GM18502 (cell line): Measurements from ENCODE around the gene AGO4.
"Not testable (repeated sequence)": the region's sequence is repeated elsewhere in the genome, so short reads cannot be mapped to it uniquely, and the experiment has no call there.

Experiments used
- ATAC-seq: cut with Tn5 transposase; IDR thresholded peaks from one replicate; pipeline ENCODE4 v1.9.1; 2021; ENCODE audit warnings: mild to moderate bottlenecking; ENCODE audit not compliant: unreplicated experiment, poor library complexity

Gene AGO4

GRCh38 chr1:35809114-35810095 is 1.6 kb downstream of the AGO4 start:
- no peak for ATAC-seq

- ATAC-seq, result no peak
Observed at GRCh38 chr1:35810096-35810881, 2.5 kb downstream of the AGO4 start.

DNA sequence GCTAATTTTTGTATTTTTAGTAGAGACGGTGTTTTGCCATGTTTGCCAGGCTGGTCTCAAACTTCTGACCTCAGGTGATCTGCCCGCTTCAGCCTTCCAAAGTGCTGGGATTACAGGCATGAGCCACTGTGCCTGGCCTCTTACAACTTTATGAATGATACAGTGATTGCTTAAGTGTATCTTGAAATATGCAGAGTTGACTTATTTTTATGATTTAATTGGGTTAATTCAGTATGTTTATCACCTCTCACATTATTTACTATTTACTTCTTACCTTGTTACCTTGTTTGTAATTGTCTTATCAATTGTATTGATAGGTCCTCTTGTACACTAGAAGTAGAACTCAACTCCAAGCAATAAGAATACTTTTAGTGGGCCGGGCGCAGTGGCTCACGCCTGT is 4.9 kb downstream of the AGO4 start:
- ATAC-seq, result not testable (repeated sequence)

DNA sequence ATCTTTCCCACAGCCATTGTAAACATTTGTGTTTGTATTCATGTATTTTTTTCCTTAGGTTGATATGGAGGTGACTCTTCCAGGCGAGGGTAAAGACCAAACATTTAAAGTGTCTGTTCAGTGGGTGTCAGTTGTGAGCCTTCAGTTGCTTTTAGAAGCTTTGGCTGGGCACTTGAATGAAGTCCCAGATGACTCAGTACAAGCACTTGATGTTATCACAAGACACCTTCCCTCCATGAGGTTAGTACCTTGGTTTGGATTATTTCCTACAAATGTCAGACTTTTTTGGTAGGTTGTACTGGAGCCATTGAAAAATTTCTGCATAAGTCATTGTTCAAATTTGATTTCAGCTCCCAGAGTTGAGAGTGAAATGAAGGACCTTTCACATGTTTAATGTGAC is 17.4 kb downstream of the AGO4 start:
- no peak for ATAC-seq

DNA sequence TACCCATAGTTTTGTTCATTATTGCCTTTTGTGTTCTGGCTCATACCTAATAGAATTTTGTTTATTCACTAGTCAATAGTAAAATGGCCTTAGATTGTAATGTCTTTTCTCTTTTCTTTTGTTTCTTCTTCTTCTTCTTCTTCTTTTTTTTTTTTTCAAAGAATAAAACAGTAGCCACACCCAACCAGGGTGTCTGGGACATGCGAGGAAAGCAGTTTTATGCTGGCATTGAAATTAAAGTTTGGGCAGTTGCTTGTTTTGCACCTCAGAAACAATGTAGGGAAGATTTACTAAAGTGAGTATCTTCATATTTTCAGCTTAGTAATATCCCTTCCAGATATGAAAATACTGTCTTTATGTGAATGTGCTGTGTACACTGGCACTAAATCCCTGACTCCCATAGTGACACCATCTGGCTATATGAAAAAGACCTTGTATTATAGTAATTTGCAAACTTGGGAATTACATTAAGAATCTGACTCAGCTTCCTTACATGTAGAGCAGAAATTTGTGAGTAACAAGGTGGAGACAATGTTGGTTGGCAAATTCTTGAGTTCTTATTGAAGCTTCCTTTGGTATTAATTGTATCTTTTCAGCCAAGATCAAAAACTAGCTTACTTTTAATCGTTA is 24.6 kb downstream of the AGO4 start:
- ATAC-seq, result no peak

GRCh38 chr1:35833395-35833794 is 25.6 kb downstream of the AGO4 start:
- ATAC-seq, result no peak

DNA sequence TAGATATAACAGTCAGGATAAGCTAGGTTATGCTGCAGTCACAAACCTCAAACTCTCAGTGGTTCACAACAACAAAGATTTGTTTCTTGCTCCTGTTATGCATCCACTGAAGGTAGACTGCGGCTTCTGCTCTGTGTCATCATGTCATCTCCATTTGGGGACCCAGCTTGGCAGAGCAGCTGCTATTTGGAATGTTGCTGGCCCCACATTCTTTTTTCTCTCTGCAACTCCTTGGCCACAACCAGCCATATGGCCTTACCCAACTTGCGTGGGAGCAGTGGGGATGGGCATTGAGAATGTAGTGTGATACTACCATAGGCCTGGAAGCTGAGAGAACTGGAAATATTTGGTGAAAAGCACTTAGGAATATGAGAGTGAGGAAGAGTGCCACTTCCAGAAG is 26.4 kb downstream of the AGO4 start:
- no peak for ATAC-seq

GRCh38 chr1:35835398-35835797 is 27.6 kb downstream of the AGO4 start:
- no peak for ATAC-seq

- no peak for ATAC-seq
Observed at GRCh38 chr1:35836734-35837133, 28.9 kb downstream of the AGO4 start.

- ATAC-seq, result no peak
Observed at GRCh38 chr1:35838693-35839245, 31.0 kb downstream of the AGO4 start.

GRCh38 chr1:35844826-35845225 is 37.0 kb downstream of the AGO4 start:
- ATAC-seq, result no peak

DNA sequence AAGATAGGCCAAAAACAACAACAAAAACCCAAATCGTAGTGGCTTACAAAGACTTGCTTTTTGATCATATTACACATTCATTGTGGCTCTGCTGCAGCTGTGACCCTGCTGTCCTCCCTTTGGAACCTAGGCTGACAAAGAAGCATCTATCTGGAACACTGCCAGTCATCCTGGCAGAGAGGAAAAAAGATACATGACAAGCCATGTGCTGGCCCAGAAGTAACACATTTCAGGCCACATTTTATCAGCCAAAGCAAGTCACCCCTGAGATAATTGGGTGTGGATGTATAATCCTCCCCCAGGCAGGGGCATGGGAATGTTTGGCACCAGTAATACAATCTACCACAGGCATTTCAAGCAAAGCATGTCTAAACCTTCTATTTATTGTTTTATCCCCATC is 38.0 kb downstream of the AGO4 start:
- ATAC-seq, result no peak

DNA sequence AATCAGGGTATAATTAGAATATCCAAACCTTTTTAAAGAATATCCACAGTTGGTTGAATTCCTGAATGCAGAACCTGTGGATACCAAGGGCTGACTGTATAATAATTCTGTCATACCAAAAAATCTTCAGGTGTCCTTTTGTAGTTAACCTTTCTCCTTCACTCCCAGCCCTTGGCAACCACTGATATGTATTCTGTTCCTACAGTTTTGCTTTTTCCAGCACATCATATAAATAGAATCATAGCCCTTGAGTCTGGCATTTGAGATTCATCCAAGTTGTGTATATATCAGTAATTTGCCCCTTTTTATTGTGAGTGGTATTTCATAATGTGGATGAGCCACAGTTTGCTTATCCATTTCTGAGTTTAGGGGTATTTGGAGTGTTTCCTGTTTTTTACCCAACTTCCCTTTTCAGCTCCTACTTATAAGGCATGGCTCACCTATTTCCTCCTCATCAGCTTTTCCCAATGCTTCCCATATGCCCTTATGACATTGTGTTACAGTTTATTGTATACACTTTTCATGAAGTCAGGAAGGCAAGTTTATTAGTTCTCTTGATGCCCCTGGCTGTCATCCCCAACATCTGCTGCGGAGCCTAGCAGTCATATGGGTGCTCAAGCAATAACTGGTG is 40.2 kb downstream of the AGO4 start:
- no peak for ATAC-seq

- no peak for ATAC-seq
Observed at GRCh38 chr1:35850051-35850450, 42.2 kb downstream of the AGO4 start.

- no peak for ATAC-seq
Observed at GRCh38 chr1:35850716-35851115, 42.9 kb downstream of the AGO4 start.

GRCh38 chr1:35851132-35851869 is 43.5 kb downstream of the AGO4 start:
- no peak for ATAC-seq

- ATAC-seq, result no peak
Observed at GRCh38 chr1:35852241-35852640, 44.4 kb downstream of the AGO4 start.

- no peak for ATAC-seq
Observed at GRCh38 chr1:35854989-35855700, 47.3 kb downstream of the AGO4 start.

DNA sequence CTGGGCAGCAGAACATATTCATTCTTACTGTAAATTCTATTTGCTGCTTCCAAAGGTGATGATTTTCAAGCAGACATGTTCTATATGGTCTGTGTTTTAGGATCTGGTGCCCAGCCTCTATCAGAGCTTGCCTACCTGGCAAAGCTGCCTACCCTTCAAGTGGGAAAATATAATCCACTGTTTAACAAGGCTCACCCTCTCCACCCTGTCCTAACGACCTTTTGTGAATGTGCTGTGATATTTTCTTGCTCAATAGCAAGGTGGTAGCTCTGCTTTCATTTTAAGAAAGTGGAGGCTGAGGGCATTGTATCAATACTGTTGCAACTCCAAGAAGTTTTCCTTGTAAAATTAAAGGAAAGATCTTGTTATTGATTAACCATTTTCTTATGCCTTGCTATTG is 49.1 kb downstream of the AGO4 start:
- ATAC-seq, result no peak
